Progenitor cell of endocrine pancreas (in vitro differentiated cells): ENCODE data around the gene FGFR2. TPM values are rescaled to one million over a fixed set of nuclear protein-coding genes. Genes with fewer than 3 reads are reported as not detected.

Experiments used
- DNase-seq: peaks from one replicate; pipeline ENCODE4 v3.0.0; 2021; ENCODE audit warnings: low spot score; ENCODE audit not compliant: unreplicated experiment
- H3K27ac Mint-ChIP-seq: 2 replicates; pipeline ENCODE4 v1.8.0; 2021; ENCODE audit warnings: mild to moderate bottlenecking, moderate library complexity, mixed read lengths
- H3K27me3 Mint-ChIP-seq: 2 replicates; pipeline ENCODE4 v1.8.0; 2021; ENCODE audit warnings: mixed read lengths
- H3K36me3 Mint-ChIP-seq: 2 replicates; pipeline ENCODE4 v1.8.0; 2022; ENCODE audit warnings: mixed read lengths; ENCODE audit not compliant: insufficient read depth
- H3K4me1 Mint-ChIP-seq: 2 replicates; pipeline ENCODE4 v1.8.0; 2021; ENCODE audit warnings: low read depth, mixed read lengths
- H3K4me3 Mint-ChIP-seq: 2 replicates; pipeline ENCODE4 v1.8.0; 2021; ENCODE audit warnings: low read depth, mild to moderate bottlenecking, moderate library complexity, mixed read lengths
- H3K9me3 Mint-ChIP-seq: 2 replicates; pipeline ENCODE4 v1.8.0; 2021; ENCODE audit warnings: low read depth, mixed read lengths
- CTCF ChIP-seq: fragments of 200-600 bp; sonication (generic); IDR thresholded peaks from one replicate; pipeline ENCODE4 v1.5.0; 2021; ENCODE audit warnings: antibody characterized with exemption, mild to moderate bottlenecking; ENCODE audit not compliant: unreplicated experiment
- total RNA-seq: library from RNA; stranded (reverse); gene quantifications from 2 replicates; pipeline ENCODE4 v1.2.1, GENCODE V29; 2021

Gene FGFR2
- total RNA-seq, 1 donor from 2014 or later: 146 TPM

- peaks cover 15% of the 10 kb centered on the region for H3K36me3 Mint-ChIP-seq
- no peak overlapping the region for H3K4me3 Mint-ChIP-seq
- peaks cover 41% of the 10 kb centered on the region for H3K4me1 Mint-ChIP-seq
- no peaks in the 10 kb centered on the region for H3K27me3 Mint-ChIP-seq
- no peaks in the 10 kb centered on the region for H3K9me3 Mint-ChIP-seq
- DNase-seq: no peak
- no peak for TF ChIP-seq CTCF
- H3K27ac Mint-ChIP-seq: peak overlapping the region; percentile 49
Observed at GRCh38 chr10:121573538-121573941, 24.7 kb downstream of the FGFR2 start.

- H3K27me3 Mint-ChIP-seq: no peaks in the 10 kb centered on the region
- no peak for TF ChIP-seq CTCF
- peak overlapping the region; percentile 49 for H3K27ac Mint-ChIP-seq
- H3K9me3 Mint-ChIP-seq: no peaks in the 10 kb centered on the region
- no peak for DNase-seq
- H3K4me3 Mint-ChIP-seq: no peak overlapping the region
- H3K36me3 Mint-ChIP-seq: peaks cover 17% of the 10 kb centered on the region
- H3K4me1 Mint-ChIP-seq: peaks cover 42% of the 10 kb centered on the region
Observed at GRCh38 chr10:121572859-121573537, 25.2 kb downstream of the FGFR2 start.

GRCh38 chr10:121570315-121570714 lies 27.9 kb downstream of the FGFR2 start:
- H3K36me3 Mint-ChIP-seq: peaks cover 17% of the 10 kb centered on the region
- no peak for DNase-seq
- TF ChIP-seq CTCF: no peak
- no peaks in the 10 kb centered on the region for H3K27me3 Mint-ChIP-seq
- H3K9me3 Mint-ChIP-seq: no peaks in the 10 kb centered on the region
- H3K4me3 Mint-ChIP-seq: no peak overlapping the region
- H3K4me1 Mint-ChIP-seq: peaks cover 47% of the 10 kb centered on the region
- no peak overlapping the region for H3K27ac Mint-ChIP-seq

- no peak overlapping the region for H3K4me3 Mint-ChIP-seq
- no peak for DNase-seq
- TF ChIP-seq CTCF: no peak
- H3K9me3 Mint-ChIP-seq: no peaks in the 10 kb centered on the region
- peaks cover 36% of the 10 kb centered on the region for H3K4me1 Mint-ChIP-seq
- H3K27ac Mint-ChIP-seq: peak overlapping the region; percentile 91
- H3K36me3 Mint-ChIP-seq: peaks cover 27% of the 10 kb centered on the region
- H3K27me3 Mint-ChIP-seq: no peaks in the 10 kb centered on the region
Observed at GRCh38 chr10:121568275-121568674, 30.0 kb downstream of the FGFR2 start.

GRCh38 chr10:121567569-121567968 lies 30.7 kb downstream of the FGFR2 start:
- no peaks in the 10 kb centered on the region for H3K27me3 Mint-ChIP-seq
- H3K4me3 Mint-ChIP-seq: no peak overlapping the region
- H3K27ac Mint-ChIP-seq: peak overlapping the region; percentile 91
- no peak for TF ChIP-seq CTCF
- peaks cover 31% of the 10 kb centered on the region for H3K4me1 Mint-ChIP-seq
- H3K9me3 Mint-ChIP-seq: no peaks in the 10 kb centered on the region
- H3K36me3 Mint-ChIP-seq: peaks cover 26% of the 10 kb centered on the region
- DNase-seq: no peak
